Measurements from ENCODE around the gene STXBP1.

Gene STXBP1

GRCh38 chr9:127611899-127612790 lies at the start of gene STXBP1:
TSS of gene STXBP1 (plus strand) at chr9:127612277. CDS start at chr9:127612404, 127 bp downstream.
- in situ Hi-C loops (cut with HindIII; ENCODE audit: low sequenced_read_pairs) = no loop called here

GRCh38 chr9:127562279-127562796 lies 49.7 kb upstream of the STXBP1 start:
- in situ Hi-C loops (cut with HindIII; ENCODE audit: low sequenced_read_pairs) = no loop called here

DNA sequence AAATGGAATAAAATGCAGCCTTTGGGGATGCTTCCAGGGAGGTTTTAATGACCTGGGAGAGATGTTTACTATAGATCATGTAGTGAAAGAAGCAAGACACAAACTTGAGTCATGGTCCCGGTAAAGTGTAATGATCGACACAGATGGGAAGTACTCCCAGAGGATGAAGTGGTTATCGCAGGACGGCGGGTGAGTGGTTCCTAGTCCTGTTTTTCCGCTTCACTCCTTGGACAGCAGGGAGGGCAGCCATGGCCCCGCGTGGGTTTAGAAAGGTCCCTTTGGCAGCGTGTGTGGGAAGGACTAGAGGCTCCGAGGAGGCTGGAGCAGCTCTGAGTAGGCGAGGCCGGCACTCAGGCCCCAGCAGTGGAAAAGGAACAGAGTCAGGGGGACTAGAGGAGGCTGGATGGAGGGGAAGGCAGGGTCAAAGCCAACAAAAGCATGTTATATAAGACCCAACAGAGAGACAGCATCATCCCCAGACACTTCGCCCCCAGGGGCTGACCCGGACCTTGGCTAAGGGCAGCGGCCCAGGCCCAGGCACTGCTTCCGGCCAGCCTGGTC lies 49.2 kb upstream of the STXBP1 start:
- in situ Hi-C loops (cut with HindIII; ENCODE audit: low sequenced_read_pairs) = no loop called here

GRCh38 chr9:127563579-127563978 lies 48.5 kb upstream of the STXBP1 start:
- in situ Hi-C loops (cut with HindIII; ENCODE audit: low sequenced_read_pairs) = no loop called here

DNA sequence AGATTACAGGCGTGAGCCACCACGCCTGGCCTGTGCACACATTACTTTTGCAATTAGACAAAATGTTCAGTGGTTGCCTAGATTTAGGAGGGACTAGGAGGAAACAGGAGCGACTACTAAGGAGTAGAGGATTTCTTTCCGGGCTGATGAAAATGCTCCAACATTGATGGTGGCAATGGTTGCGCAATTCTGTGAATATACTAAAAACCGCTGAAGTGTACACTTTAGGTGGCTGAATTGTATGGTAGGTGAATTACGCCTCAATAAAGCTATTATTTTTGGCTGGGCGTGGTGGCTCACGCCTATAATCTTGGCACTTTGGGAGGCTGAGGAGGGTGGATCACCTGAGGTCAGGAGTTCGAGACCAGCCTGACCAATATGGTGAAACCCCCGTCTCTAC lies 46.8 kb upstream of the STXBP1 start:
- in situ Hi-C loops (cut with HindIII; ENCODE audit: low sequenced_read_pairs) = no loop called here

- in situ Hi-C loops (cut with HindIII; ENCODE audit: low sequenced_read_pairs) = no loop called here
Measured at GRCh38 chr9:127566351-127567001, 45.6 kb upstream of the STXBP1 start.

DNA sequence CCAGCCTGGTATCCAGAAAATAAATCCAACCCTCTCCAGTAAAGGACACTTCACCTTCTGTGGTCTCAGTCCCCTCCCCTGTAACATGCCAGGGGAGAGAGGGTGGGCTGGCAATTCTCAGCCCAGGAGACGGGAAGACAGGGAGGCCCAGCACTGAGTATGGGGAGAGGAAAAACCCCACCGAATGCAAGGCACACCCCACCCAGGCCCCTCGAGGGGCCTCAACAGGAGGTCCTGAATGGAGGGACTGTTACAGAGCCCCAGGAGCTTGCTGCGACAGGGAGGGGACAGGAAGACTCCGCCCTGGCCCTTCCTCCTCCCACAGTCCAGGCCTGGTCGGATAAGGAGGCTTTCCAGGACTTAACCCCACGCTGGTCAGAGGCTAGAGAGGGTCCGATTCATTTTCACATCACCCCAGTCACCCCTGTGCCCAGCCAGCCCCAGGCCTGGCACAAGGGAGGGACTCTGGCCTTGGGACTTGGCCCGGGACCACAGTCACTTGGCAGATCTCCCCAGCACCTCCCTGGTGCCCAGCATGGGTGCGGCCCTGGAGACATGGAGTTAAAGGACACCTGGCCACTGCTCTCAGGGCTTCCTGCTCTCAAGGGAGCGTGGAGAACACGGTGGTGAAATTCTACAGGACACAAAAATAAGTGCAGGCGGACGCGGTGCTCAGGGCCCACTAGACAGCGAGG lies 44.9 kb upstream of the STXBP1 start:
- in situ Hi-C loops (cut with HindIII; ENCODE audit: low sequenced_read_pairs) = no loop called here

GRCh38 chr9:127567730-127568617 lies 44.1 kb upstream of the STXBP1 start:
- in situ Hi-C loops (cut with HindIII; ENCODE audit: low sequenced_read_pairs) = no loop called here

DNA sequence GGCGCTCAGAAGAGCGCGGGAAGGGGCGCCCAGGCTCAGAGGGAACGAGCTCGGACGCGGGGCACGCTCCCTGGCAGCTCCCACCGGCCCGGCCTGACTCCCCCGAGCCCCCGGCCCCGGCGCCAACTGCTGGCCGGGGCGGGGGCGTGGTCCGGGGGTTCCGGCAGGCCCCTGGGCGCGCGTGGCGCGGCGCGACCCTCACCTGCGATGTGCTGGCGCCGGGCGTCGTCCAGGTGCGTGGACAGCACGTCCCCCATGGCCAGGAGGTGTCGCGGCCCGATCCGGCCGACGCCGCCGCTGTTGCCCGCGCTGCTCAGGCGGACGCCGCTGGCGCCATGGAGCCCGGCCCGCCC lies 43.5 kb upstream of the STXBP1 start:
- in situ Hi-C loops (cut with HindIII; ENCODE audit: low sequenced_read_pairs) = no loop called here

DNA sequence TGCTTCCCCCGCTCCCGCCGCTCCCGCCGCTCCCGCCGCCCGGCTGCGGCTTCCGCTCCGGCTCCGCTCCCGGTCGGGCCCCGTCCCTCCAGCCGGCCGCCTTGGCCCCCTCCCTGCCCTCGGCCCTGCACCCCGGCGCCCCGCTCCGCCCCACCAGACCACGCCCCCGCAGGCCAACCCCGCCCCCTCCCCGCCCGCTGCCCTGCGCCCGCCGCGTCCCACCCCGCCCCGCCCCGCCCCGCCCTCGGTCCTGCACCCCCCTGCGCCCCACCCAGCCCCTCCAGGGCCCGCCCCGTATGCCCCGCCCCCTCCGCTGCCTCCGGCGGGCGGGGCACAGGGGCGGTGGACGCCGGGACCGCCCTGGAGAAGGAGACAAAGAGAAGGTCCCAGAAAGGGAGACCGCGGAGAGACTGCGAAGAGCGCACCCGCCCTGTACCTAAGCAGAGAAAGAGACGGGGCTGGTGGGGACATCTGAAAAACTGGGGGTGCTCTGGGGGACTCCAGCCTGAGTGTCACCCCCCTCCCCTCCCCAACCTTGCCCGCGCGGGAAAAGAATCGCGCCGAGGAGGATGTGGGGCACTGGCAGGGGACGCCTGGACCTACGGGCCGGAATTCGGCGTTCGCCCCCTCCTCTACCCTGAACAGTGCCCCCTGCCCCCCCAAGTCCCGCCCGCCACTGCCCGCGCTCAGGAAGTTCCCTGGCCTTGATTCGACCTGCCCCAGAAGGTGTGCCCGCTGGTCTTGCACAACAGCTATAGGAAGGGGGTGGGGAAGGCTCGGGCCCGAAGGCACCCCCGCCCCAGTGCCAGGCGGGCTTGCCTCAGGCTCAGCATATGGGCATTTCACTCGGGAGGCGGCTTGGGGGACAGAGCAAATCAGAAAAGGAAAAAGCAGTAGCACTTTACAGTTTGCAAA lies 42.8 kb upstream of the STXBP1 start:
- in situ Hi-C loops (cut with HindIII; ENCODE audit: low sequenced_read_pairs) = no loop called here

DNA sequence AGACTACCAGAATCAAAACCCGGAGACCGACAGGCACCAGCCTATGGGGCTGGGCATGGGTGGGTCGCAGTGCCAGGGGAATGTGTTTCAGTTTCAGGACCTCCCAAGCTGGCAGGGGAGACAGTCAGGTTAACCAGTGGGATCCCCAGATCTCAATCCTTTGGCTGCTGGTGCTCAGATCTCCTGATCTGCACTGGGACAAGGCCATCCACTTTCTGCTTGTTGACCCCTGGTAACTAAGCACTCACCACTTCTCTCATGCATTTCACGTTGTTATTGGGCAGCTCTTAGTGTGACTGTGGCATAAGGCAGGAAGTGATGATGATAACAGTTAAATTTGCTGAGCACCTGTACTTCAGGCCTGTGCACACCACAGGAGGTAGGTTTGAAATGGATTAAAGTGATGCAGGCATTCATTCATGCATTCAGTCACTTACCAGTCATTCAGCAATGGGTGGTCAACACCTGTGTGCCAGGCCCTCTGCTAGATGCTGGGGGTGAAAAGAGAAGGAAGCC lies 42.1 kb upstream of the STXBP1 start:
- in situ Hi-C loops (cut with HindIII; ENCODE audit: low sequenced_read_pairs) = no loop called here

- in situ Hi-C loops (cut with HindIII; ENCODE audit: low sequenced_read_pairs) = no loop called here
Measured at GRCh38 chr9:127570533-127571111, 41.5 kb upstream of the STXBP1 start.

DNA sequence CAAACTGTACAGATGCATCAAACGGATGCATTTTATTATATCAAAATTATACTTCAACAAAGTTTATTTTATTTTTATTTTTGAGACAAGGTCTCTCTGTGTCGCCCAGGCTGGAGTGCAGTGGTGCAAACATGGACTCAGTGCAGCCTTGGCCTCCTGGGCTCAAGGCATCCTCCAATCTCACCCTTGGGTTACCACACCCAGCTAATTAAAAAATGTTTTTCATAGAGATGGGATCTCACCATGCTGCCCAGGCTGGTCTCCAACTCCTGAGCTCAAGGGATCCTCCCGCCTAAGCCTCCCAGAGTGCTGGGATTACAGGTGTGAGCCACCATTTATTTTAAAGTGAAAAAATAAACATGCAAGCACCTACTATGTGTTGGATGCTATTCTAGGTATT lies 40.1 kb upstream of the STXBP1 start:
- in situ Hi-C loops (cut with HindIII; ENCODE audit: low sequenced_read_pairs) = no loop called here

DNA sequence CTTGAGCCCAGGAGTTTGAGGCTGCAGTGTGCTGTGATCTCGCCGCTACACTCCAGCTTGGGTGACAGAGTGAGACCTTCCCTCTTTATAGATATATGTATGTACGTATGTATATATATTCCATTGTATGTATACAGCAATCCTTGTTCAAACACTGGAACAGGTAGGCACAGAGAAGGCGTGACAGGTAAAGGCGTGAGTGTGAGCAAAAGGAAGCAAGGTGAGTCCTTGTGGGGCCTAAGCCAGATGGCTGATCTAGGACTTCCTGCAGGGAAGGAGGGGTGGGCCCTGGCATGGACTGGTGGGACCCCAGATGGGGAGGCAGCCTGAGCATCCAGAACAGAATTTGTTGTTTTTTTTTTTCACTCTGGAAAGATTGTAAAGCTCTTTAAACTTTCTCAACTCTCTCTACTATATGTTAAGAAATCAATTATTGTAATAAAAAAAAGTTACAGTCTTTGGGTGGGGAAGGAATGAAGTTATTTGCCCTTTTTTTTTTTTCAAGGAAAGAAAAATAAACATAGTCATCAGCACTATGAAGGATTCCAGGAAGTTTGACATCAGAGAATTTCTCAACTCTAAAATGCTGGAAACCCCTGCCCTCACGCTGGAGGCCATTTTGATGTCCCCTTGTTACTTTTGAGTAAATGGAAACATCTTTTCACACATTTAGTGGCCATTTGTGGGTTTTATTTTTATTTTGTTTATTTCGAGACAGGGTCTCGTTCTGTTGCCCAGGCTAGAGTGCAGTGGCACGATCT lies 38.9 kb upstream of the STXBP1 start:
- in situ Hi-C loops (cut with HindIII; ENCODE audit: low sequenced_read_pairs) = no loop called here

DNA sequence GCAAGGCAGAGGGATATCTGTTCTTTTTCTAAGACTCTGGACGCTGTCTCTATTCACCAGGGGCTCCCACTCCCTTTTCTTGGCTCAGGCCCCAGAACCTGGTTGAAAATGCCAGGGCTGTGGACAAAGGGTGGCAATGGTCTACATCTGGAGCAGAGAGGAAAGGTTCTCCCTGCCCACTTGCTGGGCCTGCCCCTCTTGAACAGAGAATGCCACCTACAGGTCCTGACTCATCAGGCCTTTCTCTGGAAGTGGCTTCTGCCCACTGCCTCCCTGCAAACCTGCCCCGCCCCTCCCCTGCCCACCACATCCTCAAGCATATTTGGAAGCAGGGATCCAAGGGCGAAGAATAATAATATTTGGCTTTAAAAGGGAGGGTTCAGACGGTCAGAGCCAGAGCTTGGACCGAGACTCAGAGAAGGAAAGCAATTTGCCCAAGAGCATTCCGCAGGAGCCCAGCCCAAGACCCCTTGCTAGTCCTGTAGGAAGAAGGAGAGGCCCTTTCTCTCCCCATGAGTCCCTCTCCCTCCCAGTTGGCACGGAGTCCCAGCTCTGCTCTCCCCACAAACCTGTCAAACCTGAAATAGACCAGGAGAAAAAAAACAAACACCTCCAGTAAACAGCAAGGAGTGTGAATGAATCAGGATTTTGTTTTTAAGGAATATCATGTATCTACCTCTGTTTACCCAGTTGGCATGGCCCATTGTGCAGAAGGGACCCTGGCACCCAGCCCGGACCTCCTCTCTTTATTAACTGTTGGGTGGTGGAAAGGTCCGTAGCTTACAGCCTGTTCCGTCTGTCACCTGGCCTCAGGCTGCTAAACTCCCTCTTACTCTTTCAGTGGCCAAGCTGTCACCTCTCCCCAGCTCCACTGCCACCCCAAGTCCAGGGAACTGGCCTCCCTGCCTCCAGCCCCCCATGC lies 37.7 kb upstream of the STXBP1 start:
- in situ Hi-C loops (cut with HindIII; ENCODE audit: low sequenced_read_pairs) = no loop called here

GRCh38 chr9:127575875-127576778 lies 36.0 kb upstream of the STXBP1 start:
- in situ Hi-C loops (cut with HindIII; ENCODE audit: low sequenced_read_pairs) = no loop called here
